ENCODE data around the gene MCU.

GRCh38 chr10:72802332-72802731 lies 110.4 kb downstream of the MCU start:
- TF ChIP-seq EZH2 (IDR thresholded peaks at IDR 0.05; ENCODE audit: insufficient read depth, low read length) (no peak), CTCF (IDR thresholded peaks at IDR 0.05; ENCODE audit: insufficient read depth, low read depth, low read length) (no peak)
